ENCODE results near the gene ADGRD2. TPM values are rescaled to one million over a fixed set of nuclear protein-coding genes. Genes with fewer than 3 reads are reported as not detected.

Gene ADGRD2
- total RNA-seq, 1 donor = not detected

- no peak for DNase-seq (ENCODE audit: low read depth)
- no peak overlapping the region for H3K4me3 ChIP-seq (ENCODE audit: low read depth, low read length)
- no peak for TF ChIP-seq CTCF (IDR thresholded peaks at IDR 0.05; ENCODE audit: insufficient read depth, low read depth, low read length)
These were observed 7.4 kb upstream of the ADGRD2 start for GRCh38 chr9:124442826-124443225.

GRCh38 chr9:124443625-124444024, 6.6 kb upstream of the ADGRD2 start:
- DNase-seq (ENCODE audit: low read depth) = no peak
- no peak for TF ChIP-seq CTCF (IDR thresholded peaks at IDR 0.05; ENCODE audit: insufficient read depth, low read depth, low read length)
- no peak overlapping the region for H3K4me3 ChIP-seq (ENCODE audit: low read depth, low read length)

- no peak overlapping the region for H3K4me3 ChIP-seq (ENCODE audit: low read depth, low read length)
- no peak for DNase-seq (ENCODE audit: low read depth)
- TF ChIP-seq CTCF (IDR thresholded peaks at IDR 0.05; ENCODE audit: insufficient read depth, low read depth, low read length) = no peak
These were observed 6.1 kb upstream of the ADGRD2 start for GRCh38 chr9:124444166-124444565.

GRCh38 chr9:124447297-124447661, 3.0 kb upstream of the ADGRD2 start:
- no peak overlapping the region for H3K4me3 ChIP-seq (ENCODE audit: low read depth, low read length)
- no peak for TF ChIP-seq CTCF (IDR thresholded peaks at IDR 0.05; ENCODE audit: insufficient read depth, low read depth, low read length)
- DNase-seq (ENCODE audit: low read depth) = no peak

- no peak for DNase-seq (ENCODE audit: low read depth)
- TF ChIP-seq CTCF (IDR thresholded peaks at IDR 0.05; ENCODE audit: insufficient read depth, low read depth, low read length) = no peak
- H3K4me3 ChIP-seq (ENCODE audit: low read depth, low read length) = no peak overlapping the region
These were observed 2.2 kb upstream of the ADGRD2 start for GRCh38 chr9:124448019-124448418.

GRCh38 chr9:124449381-124450151, 685 bp upstream of the ADGRD2 start:
- no peak for DNase-seq (ENCODE audit: low read depth)
- no peak for TF ChIP-seq CTCF (IDR thresholded peaks at IDR 0.05; ENCODE audit: insufficient read depth, low read depth, low read length)
- H3K4me3 ChIP-seq (ENCODE audit: low read depth, low read length) = no peak overlapping the region

All from fibroblast of villous mesenchyme (primary cell).